GM21825 (cell line): ENCODE results near the gene PHKB.
"Not testable (repeated sequence)": the region's sequence is repeated elsewhere in the genome, so short reads cannot be mapped to it uniquely, and the experiment has no call there.

Experiments
- ATAC-seq: cut with Tn5 transposase; IDR thresholded peaks from one replicate; pipeline ENCODE4 v1.9.1; 2021; ENCODE audit warnings: mild to moderate bottlenecking, moderate library complexity; ENCODE audit not compliant: unreplicated experiment

The PHKB gene

GRCh38 chr16:47499700-47500264 lies 38.7 kb downstream of the PHKB start:
- no peak for ATAC-seq

- no peak for ATAC-seq
Observed at GRCh38 chr16:47503936-47504335, 42.8 kb downstream of the PHKB start.

- ATAC-seq = no peak
Observed at GRCh38 chr16:47504599-47504998, 43.5 kb downstream of the PHKB start.

GRCh38 chr16:47506800-47507199 lies 45.7 kb downstream of the PHKB start:
- ATAC-seq = no peak

GRCh38 chr16:47507701-47508100 lies 46.6 kb downstream of the PHKB start:
- ATAC-seq = no peak

- no peak for ATAC-seq
Observed at GRCh38 chr16:47511882-47512281, 50.8 kb downstream of the PHKB start.

- ATAC-seq = no peak
Observed at GRCh38 chr16:47519037-47519436, 57.9 kb downstream of the PHKB start.

- no peak for ATAC-seq
Observed at GRCh38 chr16:47519546-47519945, 58.4 kb downstream of the PHKB start.

GRCh38 chr16:47519996-47520679 lies 59.0 kb downstream of the PHKB start:
- ATAC-seq = no peak

- peak; percentile 100 for ATAC-seq
Observed at GRCh38 chr16:47523342-47524006, 62.3 kb downstream of the PHKB start.

GRCh38 chr16:47524007-47524405 lies 62.9 kb downstream of the PHKB start:
- ATAC-seq = no peak

GRCh38 chr16:47528431-47528830 lies 67.3 kb downstream of the PHKB start:
- ATAC-seq = no peak

- no peak for ATAC-seq
Observed at GRCh38 chr16:47533744-47534292, 72.7 kb downstream of the PHKB start.

- no peak for ATAC-seq
Observed at GRCh38 chr16:47538472-47538871, 77.3 kb downstream of the PHKB start.

GRCh38 chr16:47539707-47540670 lies 78.9 kb downstream of the PHKB start:
- ATAC-seq = not testable (repeated sequence)

GRCh38 chr16:47541135-47541534 lies 80.0 kb downstream of the PHKB start:
- ATAC-seq = not testable (repeated sequence)

- ATAC-seq = not testable (repeated sequence)
Observed at GRCh38 chr16:47544255-47544654, 83.1 kb downstream of the PHKB start.

GRCh38 chr16:47551185-47551584 lies 90.1 kb downstream of the PHKB start:
- ATAC-seq = not testable (repeated sequence)

- ATAC-seq = not testable (repeated sequence)
Observed at GRCh38 chr16:47551767-47552166, 90.6 kb downstream of the PHKB start.

- ATAC-seq = no peak
Observed at GRCh38 chr16:47553853-47554564, 92.9 kb downstream of the PHKB start.
